NOMO-1 (cell line): ENCODE results near the gene OR2T10.
"Not testable (repeated sequence)": the region's sequence is repeated elsewhere in the genome, so short reads cannot be mapped to it uniquely, and the experiment has no call there.

Experiments
- DNase-seq, 2 experiments: peaks; one replicate each; lab custom pipeline; 2025; ENCODE audit not compliant: unreplicated experiment in 2 of 2; lab: John Stamatoyannopoulos, UW

The OR2T10 gene

GRCh38 chr1:248597589-248597988 is at the start of gene OR2T10:
OR2T10 (minus strand) TSS chr1:248597700; CDS start chr1:248593768, 3,932 bp downstream.
- no peak for DNase-seq

- not testable (repeated sequence) for DNase-seq
Observed at GRCh38 chr1:248645178-248645577, 47.7 kb upstream of the OR2T10 start, which contains the start of gene OR2T35. OR2T35 (minus strand) TSS chr1:248645278; CDS start chr1:248639258, 6,020 bp downstream.

GRCh38 chr1:248642971-248643651 is 45.6 kb upstream of the OR2T10 start:
- not testable (repeated sequence) for DNase-seq

- not testable (repeated sequence) for DNase-seq
Observed at GRCh38 chr1:248641583-248641982, 44.1 kb upstream of the OR2T10 start.

GRCh38 chr1:248640906-248641305 is 43.4 kb upstream of the OR2T10 start:
- not testable (repeated sequence) for DNase-seq

GRCh38 chr1:248639652-248640051 is 42.2 kb upstream of the OR2T10 start:
- not testable (repeated sequence) for DNase-seq

- DNase-seq = not testable (repeated sequence)
Observed at GRCh38 chr1:248636612-248637011, 39.1 kb upstream of the OR2T10 start.

- DNase-seq = not testable (repeated sequence)
Observed at GRCh38 chr1:248634991-248635390, 37.5 kb upstream of the OR2T10 start, which contains the start of gene OR2T11. OR2T11 (minus strand) TSS chr1:248635091; CDS start chr1:248627128, 7,963 bp downstream.

GRCh38 chr1:248631354-248632008 is 34.0 kb upstream of the OR2T10 start:
- peak; percentile 30 to 50 for DNase-seq

GRCh38 chr1:248630551-248630950 is 33.1 kb upstream of the OR2T10 start:
- DNase-seq = no peak

GRCh38 chr1:248627971-248628844 is 30.7 kb upstream of the OR2T10 start:
- no peak for DNase-seq

GRCh38 chr1:248625971-248626370 is 28.5 kb upstream of the OR2T10 start:
- DNase-seq = no peak

GRCh38 chr1:248625166-248625565 is 27.7 kb upstream of the OR2T10 start:
- no peak for DNase-seq

GRCh38 chr1:248622570-248623001 is 25.1 kb upstream of the OR2T10 start:
- DNase-seq = peak; percentile 17 to 82

GRCh38 chr1:248621770-248622169 is 24.3 kb upstream of the OR2T10 start:
- DNase-seq = no peak

- DNase-seq = peak in 1 of 2 experiments; percentile 51
Observed at GRCh38 chr1:248618878-248619277, 21.4 kb upstream of the OR2T10 start.

GRCh38 chr1:248618119-248618518 is 20.6 kb upstream of the OR2T10 start:
- DNase-seq = no peak

- DNase-seq = no peak
Observed at GRCh38 chr1:248613742-248614141, 16.2 kb upstream of the OR2T10 start.

- no peak for DNase-seq
Observed at GRCh38 chr1:248611883-248612414, 14.4 kb upstream of the OR2T10 start.

GRCh38 chr1:248610301-248610700 is 12.8 kb upstream of the OR2T10 start:
- DNase-seq = no peak

GRCh38 chr1:248599396-248599795 is 1.9 kb upstream of the OR2T10 start:
- DNase-seq = no peak
